NCI-H1105 (cell line): ENCODE results near the gene MESP2.

Experiments used
- DNase-seq: peaks from one replicate; lab custom pipeline; 2025; lab: John Stamatoyannopoulos, UW

MESP2 gene

DNA sequence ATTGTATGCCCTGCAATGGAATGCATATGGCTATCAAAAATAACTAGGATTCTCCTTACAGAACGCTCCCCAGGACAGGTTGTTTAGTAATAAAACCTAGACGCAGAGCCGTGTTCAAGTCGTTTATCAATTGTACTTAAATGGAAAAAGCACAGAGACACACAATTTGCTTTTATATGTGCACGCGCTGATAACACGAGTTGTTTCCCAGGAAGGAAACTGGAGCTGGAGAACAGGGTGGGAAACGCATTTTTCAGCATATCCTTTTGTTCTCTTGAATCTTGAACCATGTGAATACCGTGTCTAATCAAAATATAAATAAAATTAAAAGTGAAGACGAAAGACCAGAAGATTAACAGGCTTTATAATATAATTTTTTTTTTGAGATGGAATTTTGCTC is 42.2 kb downstream of the MESP2 start:
- DNase-seq, result no peak

DNA sequence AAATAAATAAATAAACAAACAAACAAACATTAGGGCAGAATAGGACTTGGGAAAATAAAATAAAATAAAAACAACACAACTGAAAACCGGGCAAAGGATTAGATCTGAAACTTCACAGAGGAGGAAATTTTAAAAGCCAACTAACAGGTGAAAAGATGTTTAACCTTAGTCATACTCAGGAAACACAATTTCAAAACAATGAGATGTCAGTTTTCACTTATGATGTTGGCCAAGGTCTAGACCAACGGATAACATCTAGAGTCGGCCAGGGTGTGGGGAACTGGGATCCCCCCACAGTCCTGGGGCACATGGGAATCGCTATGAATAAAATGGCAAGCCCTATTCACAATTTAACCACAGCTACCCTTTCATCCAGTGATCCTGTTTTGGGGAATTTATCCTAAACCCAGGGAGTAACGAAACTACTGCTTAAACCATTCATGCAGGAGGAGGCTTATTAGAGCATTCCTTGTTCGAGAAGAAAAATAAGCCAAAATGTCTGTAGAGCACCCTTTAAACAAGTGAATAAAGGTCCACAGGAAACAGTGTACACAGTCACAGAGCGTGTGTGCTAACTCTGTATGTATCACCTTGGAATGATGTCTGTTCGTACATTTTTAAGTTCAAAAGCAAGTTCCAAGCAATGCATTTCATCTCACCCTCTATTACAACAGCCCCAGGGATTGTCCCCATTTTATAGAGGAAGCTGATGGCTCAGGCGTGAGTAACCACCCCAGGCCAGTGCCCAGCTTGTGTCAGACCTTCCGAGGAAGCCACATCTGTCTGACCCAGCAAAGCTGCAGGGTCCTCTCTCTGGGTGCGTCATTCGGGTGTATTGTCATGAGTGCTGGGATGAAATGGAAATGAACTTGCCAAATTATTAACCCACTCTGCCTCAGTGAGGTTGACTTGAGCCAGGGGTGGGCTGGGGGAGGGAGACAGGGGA is 44.8 kb downstream of the MESP2 start:
- no peak for DNase-seq

DNA sequence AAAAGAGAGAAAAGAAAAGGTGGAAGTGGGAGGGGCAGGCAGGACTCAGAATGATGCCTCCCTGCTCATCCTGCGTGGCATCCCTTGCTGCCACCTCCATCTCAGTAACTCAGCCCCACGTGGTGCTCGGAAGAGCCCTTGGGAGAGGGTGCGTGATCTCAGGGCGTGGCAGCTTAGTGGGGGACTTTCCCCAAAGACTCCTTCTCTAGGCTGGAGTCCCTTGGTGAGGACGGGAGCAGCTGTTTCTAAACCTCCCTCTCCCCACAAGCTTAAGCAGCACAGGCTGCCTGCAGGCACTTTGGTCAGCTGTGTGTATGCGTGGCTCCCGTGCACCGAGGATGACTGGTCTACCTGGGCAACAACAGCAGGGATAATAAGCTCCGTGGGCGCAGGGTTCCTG is 45.9 kb downstream of the MESP2 start:
- DNase-seq, result no peak

- DNase-seq, result no peak
These were observed 46.4 kb downstream of the MESP2 start for GRCh38 chr15:89822611-89822950.

DNA sequence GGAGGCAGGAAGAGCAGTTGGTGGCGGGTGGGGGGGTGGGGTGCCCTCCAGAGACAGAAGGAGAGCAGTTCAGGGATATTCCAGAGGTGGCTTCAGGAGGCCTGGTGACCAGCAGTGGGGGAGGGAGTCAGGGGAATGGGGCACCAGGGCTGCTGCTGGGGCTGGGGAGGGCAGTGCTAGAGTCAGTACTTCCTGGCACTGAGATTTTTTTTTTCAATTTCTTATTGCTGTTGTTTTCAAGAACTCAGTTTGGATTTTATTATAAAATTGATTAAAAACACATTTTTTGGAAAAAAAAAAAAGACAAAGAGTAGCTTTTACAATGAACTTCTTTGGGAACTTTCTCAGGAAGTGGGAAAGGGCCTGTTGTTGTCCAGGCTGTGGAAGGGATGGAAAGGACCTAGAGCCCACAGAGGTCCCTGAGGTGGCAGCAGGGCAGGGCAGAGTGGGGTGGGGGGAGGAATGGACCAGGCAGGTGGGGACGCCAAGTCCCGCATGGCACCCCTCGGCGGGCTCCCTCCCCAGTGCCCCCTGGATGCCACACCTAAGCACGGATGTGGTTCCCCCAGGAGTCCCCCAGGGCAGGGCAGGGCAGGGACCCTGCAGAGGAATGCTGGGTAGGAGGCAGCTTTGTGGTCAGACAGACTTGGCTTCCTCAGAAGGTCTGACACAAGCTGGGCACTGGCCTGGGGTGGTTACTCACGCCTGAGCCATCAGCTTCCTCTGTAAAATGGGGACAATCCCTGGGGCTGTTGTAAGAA is 47.0 kb downstream of the MESP2 start:
- DNase-seq, result no peak

DNA sequence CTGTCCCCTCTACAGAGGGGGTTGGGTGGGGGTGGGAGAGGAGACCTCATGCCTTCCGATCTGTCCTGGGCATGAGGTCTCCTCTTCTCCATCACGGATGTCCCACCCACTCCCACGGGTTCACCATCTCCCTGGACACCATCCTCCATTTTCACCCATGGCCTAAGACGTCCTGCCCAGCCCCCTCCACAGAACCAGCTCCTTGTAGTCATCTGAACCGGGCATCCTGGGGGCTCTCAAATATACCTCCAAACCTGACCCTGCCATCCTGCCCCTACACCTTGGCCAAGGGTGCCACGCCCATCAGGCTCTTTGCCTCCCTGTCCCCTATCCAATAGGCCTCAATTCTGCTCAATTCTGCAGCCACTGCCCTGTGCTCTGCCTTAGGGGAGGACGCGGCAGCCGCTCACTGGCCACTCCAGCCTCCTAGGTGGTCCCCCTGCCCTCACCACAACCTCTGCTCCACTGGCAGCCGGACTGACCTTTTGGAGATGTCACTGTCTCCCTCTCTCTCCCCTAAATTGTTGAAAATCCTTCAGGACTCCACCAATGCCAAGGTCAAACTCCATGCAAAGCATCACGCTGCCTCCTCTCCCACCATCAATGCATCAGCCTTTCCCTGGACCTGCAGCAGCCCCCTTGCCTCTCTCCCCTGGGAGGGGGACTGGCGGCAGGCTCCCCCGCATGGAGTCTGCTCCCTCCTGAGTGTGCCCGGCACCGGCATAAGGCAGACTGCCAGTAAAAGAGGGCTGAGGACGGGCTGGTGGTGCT is 47.9 kb downstream of the MESP2 start:
- no peak for DNase-seq

- DNase-seq, result no peak
These were observed 48.4 kb downstream of the MESP2 start for GRCh38 chr15:89824607-89824867.

DNA sequence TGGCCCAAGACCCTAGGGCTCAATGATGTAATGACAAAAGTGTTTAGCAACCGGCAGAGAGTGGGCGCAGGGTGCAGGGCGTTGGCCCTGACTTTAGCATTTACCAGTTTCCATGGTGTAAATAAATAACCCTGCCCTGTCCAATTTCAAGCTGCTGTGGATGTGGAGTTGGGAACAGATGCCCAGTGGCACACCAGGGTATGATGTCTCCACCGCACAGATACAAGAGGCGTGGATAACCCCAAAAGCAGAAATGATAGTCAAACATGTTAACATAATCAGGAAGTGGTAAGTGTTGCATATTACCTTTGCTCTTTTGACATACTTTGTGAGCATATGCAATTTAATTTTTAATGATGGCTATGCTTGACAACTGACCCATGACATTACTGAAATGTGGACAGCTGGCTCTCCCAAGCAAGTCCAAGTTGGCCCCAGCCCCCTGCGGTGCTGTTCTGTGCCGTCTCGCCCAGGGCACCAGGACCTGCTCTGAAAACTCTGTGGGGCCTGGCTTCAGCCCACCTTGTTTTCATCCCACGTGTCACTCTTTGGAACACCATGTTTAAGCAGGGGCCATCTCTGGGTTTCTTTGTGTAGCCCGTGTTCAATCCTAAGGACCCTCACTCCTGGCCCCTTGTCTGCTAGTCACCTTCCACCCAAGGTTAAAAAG is 49.3 kb downstream of the MESP2 start:
- no peak for DNase-seq

GRCh38 chr15:89826671-89827655 is 50.8 kb downstream of the MESP2 start:
- no peak for DNase-seq

DNA sequence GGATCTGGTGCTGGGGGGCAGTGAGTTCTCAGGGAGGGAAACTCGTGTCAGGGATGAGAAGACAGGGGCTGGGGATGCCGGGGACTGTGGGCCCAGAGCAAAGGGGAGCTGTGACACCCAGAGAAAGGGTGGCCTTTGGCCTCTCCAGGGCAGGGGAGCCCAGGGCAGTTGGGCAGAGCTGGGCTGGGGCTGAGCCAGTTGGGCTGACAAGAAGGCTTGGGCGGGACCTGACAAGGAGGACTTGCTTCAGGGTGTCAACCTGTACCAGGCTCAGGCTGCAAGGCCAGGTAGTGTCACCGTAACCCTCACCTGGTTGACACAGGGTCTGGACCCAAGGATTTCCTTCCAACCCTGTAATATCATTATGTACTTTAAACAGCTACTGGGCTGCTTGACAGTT is 51.7 kb downstream of the MESP2 start:
- no peak for DNase-seq
